ENCODE measurements around the gene SIPA1L3. TPM values are rescaled to one million over a fixed set of nuclear protein-coding genes. Genes with fewer than 3 reads are reported as not detected.

SIPA1L3 gene
- total and polyA plus RNA-seq, 2 of the 13 experiments (the other 11 are each of a cell fraction or from before 2014, with no cell fraction given), result 5.5 to 7.7 TPM

DNA sequence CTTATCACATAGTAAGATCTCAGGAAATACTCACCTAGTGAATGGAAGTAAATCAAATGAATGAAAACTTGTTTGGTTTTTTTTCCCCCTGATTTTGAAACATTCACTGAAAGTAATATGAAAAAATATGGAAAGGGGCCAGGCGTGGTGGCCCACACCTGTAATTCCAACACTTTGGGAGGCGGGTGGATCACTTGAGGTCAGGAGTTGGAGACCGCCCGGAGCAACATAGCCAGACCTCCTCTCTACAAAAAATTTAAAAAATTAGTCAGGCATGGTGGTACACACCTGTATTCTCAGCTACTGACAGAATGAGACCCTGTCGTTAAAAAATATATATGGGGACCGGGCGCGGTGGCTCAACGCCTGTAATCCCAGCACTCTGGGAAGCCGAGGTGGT, 149.6 kb downstream of the SIPA1L3 start:
- ChIA-PET POLR2A (no interaction called here), CTCF (ENCODE audit: low intra/inter-chr PET ratio, low total read pairs) (no interaction called here)
- Histone ChIP-seq H3K9ac (ENCODE audit: insufficient read depth, low read depth, low read length) (no peak overlapping the region), H3K27me3 (ENCODE audit: control insufficient read depth in 1 of 2, insufficient read depth in 2 of 2, low read length in 2 of 2) (no peaks in the 10 kb centered on the region), H3K9me3 (ENCODE audit: low read length) (no peaks in the 10 kb centered on the region), H3K4me2 (ENCODE audit: low read depth, low read length) (no peak overlapping the region), H3K36me3 (replicated peaks in 1 of 2; ENCODE audit: control insufficient read depth in 1 of 2, insufficient read depth in 2 of 2, low read length in 2 of 2) (no peaks in the 10 kb centered on the region), H4K20me1 (ENCODE audit: insufficient read depth, low read length) (no peaks in the 10 kb centered on the region), H3K79me2 (ENCODE audit: insufficient read depth, low read length) (no peaks in the 10 kb centered on the region), H3K4me3 (replicated peaks in 1 of 3; ENCODE audit: insufficient read depth in 1 of 3, low read depth in 2 of 3, low read length in 3 of 3) (no peak overlapping the region), H3K27ac (ENCODE audit: extremely low read length, insufficient read depth, low read length) (no peak overlapping the region), H3K4me1 (ENCODE audit: insufficient read depth, low read length) (peaks cover 11% of the 10 kb centered on the region), H2AFZ (ENCODE audit: low read length) (no peak overlapping the region)
- in situ Hi-C loops (cut with HindIII; ENCODE audit: extremely low pct_ligation_motif_present, low pct_unique_long_range_greater_than_20kb) (no loop called here), intact Hi-C loops (cut with micrococcal nuclease; ENCODE audit: unreplicated experiment) (no loop called here)
- 97% methylated on average over 10 of the region's 10 CpGs for WGBS (ENCODE audit: low lambda C conversion rate)
- ATAC-seq (no peak), DNase-seq (ENCODE audit: low spot score) (no peak), FAIRE-seq (no peak)
- no TSS peak for BruUV-seq (replicated peaks)
- TF ChIP-seq, protein P1, sequence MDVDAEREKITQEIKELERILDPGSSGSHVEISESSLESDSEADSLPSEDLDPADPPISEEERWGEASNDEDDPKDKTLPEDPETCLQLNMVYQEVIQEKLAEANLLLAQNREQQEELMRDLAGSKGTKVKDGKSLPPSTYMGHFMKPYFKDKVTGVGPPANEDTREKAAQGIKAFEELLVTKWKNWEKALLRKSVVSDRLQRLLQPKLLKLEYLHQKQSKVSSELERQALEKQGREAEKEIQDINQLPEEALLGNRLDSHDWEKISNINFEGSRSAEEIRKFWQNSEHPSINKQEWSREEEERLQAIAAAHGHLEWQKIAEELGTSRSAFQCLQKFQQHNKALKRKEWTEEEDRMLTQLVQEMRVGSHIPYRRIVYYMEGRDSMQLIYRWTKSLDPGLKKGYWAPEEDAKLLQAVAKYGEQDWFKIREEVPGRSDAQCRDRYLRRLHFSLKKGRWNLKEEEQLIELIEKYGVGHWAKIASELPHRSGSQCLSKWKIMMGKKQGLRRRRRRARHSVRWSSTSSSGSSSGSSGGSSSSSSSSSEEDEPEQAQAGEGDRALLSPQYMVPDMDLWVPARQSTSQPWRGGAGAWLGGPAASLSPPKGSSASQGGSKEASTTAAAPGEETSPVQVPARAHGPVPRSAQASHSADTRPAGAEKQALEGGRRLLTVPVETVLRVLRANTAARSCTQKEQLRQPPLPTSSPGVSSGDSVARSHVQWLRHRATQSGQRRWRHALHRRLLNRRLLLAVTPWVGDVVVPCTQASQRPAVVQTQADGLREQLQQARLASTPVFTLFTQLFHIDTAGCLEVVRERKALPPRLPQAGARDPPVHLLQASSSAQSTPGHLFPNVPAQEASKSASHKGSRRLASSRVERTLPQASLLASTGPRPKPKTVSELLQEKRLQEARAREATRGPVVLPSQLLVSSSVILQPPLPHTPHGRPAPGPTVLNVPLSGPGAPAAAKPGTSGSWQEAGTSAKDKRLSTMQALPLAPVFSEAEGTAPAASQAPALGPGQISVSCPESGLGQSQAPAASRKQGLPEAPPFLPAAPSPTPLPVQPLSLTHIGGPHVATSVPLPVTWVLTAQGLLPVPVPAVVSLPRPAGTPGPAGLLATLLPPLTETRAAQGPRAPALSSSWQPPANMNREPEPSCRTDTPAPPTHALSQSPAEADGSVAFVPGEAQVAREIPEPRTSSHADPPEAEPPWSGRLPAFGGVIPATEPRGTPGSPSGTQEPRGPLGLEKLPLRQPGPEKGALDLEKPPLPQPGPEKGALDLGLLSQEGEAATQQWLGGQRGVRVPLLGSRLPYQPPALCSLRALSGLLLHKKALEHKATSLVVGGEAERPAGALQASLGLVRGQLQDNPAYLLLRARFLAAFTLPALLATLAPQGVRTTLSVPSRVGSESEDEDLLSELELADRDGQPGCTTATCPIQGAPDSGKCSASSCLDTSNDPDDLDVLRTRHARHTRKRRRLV (CRISPR knock-in tag; IDR thresholded peaks at IDR 0.05), result no peak
- TF ChIP-seq KDM1A (CRISPR knock-in tag; IDR thresholded peaks at IDR 0.05), result no peak
